BJ (cell line): ENCODE measurements around the gene MC3R. TPM values are rescaled to one million over a fixed set of nuclear protein-coding genes. Genes with fewer than 3 reads are reported as not detected.
"Not testable (repeated sequence)": the region's sequence is repeated elsewhere in the genome, so short reads cannot be mapped to it uniquely, and the experiment has no call there.

Experiments used
- CTCF ChIA-PET: fragments of 350-600 bp; formaldehyde crosslinking; extraction: SDS; loops from one replicate; lab custom pipeline; 2021; ENCODE audit warnings: antibody characterized with exemption, inconsistent platforms; lab: Yijun Ruan, JAX
- POLR2A ChIA-PET: fragments of 300-600 bp; sonication (Branson Sonifier 250); formaldehyde crosslinking; extraction: SDS; loops from one replicate; lab custom pipeline; 2021; ENCODE audit warnings: antibody characterized with exemption; lab: Charles Lee
- DNase-seq: peaks from one replicate; pipeline ENCODE4 v3.0.0-alpha.2; 2011; ENCODE audit warnings: low read depth
- H3K27me3 ChIP-seq: 2 replicates; pipeline ENCODE4 v1.6.0; 2011; ENCODE audit warnings: low read length; ENCODE audit not compliant: control insufficient read depth, insufficient read depth
- H3K36me3 ChIP-seq: 2 replicates; pipeline ENCODE4 v1.5.1; 2011; ENCODE audit warnings: low read length; ENCODE audit not compliant: control insufficient read depth, insufficient read depth
- H3K4me3 ChIP-seq: 2 replicates; pipeline ENCODE4 v1.5.1; 2011; ENCODE audit warnings: low read depth, mild to moderate bottlenecking, control low read depth, low read length
- CTCF ChIP-seq: IDR thresholded peaks from 2 replicates; pipeline ENCODE4 v1.5.1; 2011; ENCODE audit warnings: low read depth, mild to moderate bottlenecking, control low read depth, inconsistent platforms, low read length, moderate library complexity; ENCODE audit not compliant: insufficient read depth
- polyA plus RNA-seq: library from polyadenylated mRNA; depleted of rRNA; stranded (reverse); fragments of >200 nt; gene quantifications from 2 replicates; pipeline ENCODE4 v1.2.3, GENCODE V29; 2011

The MC3R gene
- polyA plus RNA-seq, 1 experiment: not detected

- no peaks in the 10 kb centered on the region for H3K36me3 ChIP-seq
- POLR2A ChIA-PET: no interaction called here
- no peaks in the 10 kb centered on the region for H3K27me3 ChIP-seq
- DNase-seq: no peak
- no peak overlapping the region for H3K4me3 ChIP-seq
- CTCF ChIA-PET: no interaction called here
- TF ChIP-seq CTCF: no peak
These were observed 33.4 kb upstream of the MC3R start for GRCh38 chr20:56215115-56215514.

GRCh38 chr20:56217829-56218228 is 30.7 kb upstream of the MC3R start:
- ChIA-PET CTCF (no interaction called here), POLR2A (no interaction called here)
- no peak for DNase-seq
- no peak for TF ChIP-seq CTCF
- Histone ChIP-seq H3K4me3 (no peak overlapping the region), H3K36me3 (no peaks in the 10 kb centered on the region), H3K27me3 (no peaks in the 10 kb centered on the region)

GRCh38 chr20:56221186-56221585 is 27.3 kb upstream of the MC3R start:
- CTCF ChIA-PET, H3K36me3 ChIP-seq, DNase-seq, H3K4me3 ChIP-seq, POLR2A ChIA-PET, H3K27me3 ChIP-seq: not testable (repeated sequence)

GRCh38 chr20:56222201-56222600 is 26.3 kb upstream of the MC3R start:
- no peak for TF ChIP-seq CTCF
- ChIA-PET POLR2A (no interaction called here), CTCF (no interaction called here)
- Histone ChIP-seq H3K4me3 (no peak overlapping the region), H3K36me3 (no peaks in the 10 kb centered on the region), H3K27me3 (no peaks in the 10 kb centered on the region)
- DNase-seq: no peak

GRCh38 chr20:56222945-56223344 is 25.6 kb upstream of the MC3R start:
- Histone ChIP-seq H3K27me3 (no peaks in the 10 kb centered on the region), H3K36me3 (no peaks in the 10 kb centered on the region), H3K4me3 (no peak overlapping the region)
- no peak for TF ChIP-seq CTCF
- ChIA-PET CTCF (no interaction called here), POLR2A (no interaction called here)
- DNase-seq: no peak

- Histone ChIP-seq H3K4me3 (no peak overlapping the region), H3K36me3 (no peaks in the 10 kb centered on the region), H3K27me3 (no peaks in the 10 kb centered on the region)
- CTCF ChIA-PET: no interaction called here
- POLR2A ChIA-PET: no interaction called here
- DNase-seq: no peak
- no peak for TF ChIP-seq CTCF
These were observed 25.2 kb upstream of the MC3R start for GRCh38 chr20:56223352-56223751.
